Astrocyte (in vitro differentiated cells and primary cell): ENCODE measurements around the gene ITGB3BP. TPM values are rescaled to one million over a fixed set of nuclear protein-coding genes. Genes with fewer than 3 reads are reported as not detected.

Experiments
- DNase-seq: peaks from one replicate; pipeline ENCODE4 v3.0.0-alpha.2; 2010; ENCODE audit warnings: low read depth
- FAIRE-seq: peaks from 2 replicates; lab custom pipeline; 2011; peaks lifted over from hg19 to GRCh38; lab: Jason Lieb, UNC
- H2AFZ ChIP-seq: 2 replicates; pipeline ENCODE4 v1.6.0; 2012; ENCODE audit warnings: low read depth, low read length, inconsistent platforms
- H3K27ac ChIP-seq: 2 replicates; pipeline ENCODE4 v1.5.1; 2011; ENCODE audit warnings: low read depth, low read length, inconsistent platforms
- H3K27me3 ChIP-seq: 2 replicates; pipeline ENCODE4 v1.6.0; 2011; ENCODE audit warnings: low read length, inconsistent platforms; ENCODE audit not compliant: insufficient read depth
- H3K36me3 ChIP-seq: 2 replicates; pipeline ENCODE4 v1.5.1; 2011; ENCODE audit warnings: low read length, inconsistent platforms; ENCODE audit not compliant: insufficient read depth
- H3K4me1 ChIP-seq: 2 replicates; pipeline ENCODE4 v1.5.1; 2011; ENCODE audit warnings: low read length, inconsistent platforms; ENCODE audit not compliant: insufficient read depth
- H3K4me2 ChIP-seq: 2 replicates; pipeline ENCODE4 v1.6.0; 2012; ENCODE audit warnings: low read length, inconsistent platforms
- H3K4me3 ChIP-seq: 2 replicates; pipeline ENCODE4 v1.5.1; 2011; ENCODE audit warnings: low read depth, mild to moderate bottlenecking, low read length, inconsistent platforms; ENCODE audit not compliant: insufficient read depth
- H3K79me2 ChIP-seq: 2 replicates; pipeline ENCODE4 v1.6.0; 2012; ENCODE audit warnings: mild to moderate bottlenecking, low read length, inconsistent platforms; ENCODE audit not compliant: insufficient read depth
- H3K9ac ChIP-seq: 2 replicates; pipeline ENCODE4 v1.6.0; 2012; ENCODE audit warnings: mild to moderate bottlenecking, low read length, inconsistent platforms
- H3K9me3 ChIP-seq: 2 replicates; pipeline ENCODE4 v1.5.1; 2012; ENCODE audit warnings: low read depth, mild to moderate bottlenecking, low read length, inconsistent platforms; ENCODE audit not compliant: insufficient read depth
- H4K20me1 ChIP-seq: 2 replicates; pipeline ENCODE4 v1.6.0; 2012; ENCODE audit warnings: low read length, inconsistent platforms; ENCODE audit not compliant: insufficient read depth
- H3K27ac Mint-ChIP-seq: one replicate; pipeline ENCODE4 v1.8.0; 2021; ENCODE audit warnings: mild to moderate bottlenecking, mixed read lengths; ENCODE audit not compliant: unreplicated experiment
- H3K27me3 Mint-ChIP-seq: one replicate; pipeline ENCODE4 v1.8.0; 2021; ENCODE audit warnings: low read depth, mixed read lengths; ENCODE audit not compliant: unreplicated experiment
- H3K36me3 Mint-ChIP-seq: one replicate; pipeline ENCODE4 v1.8.0; 2021; ENCODE audit warnings: low read depth, mixed read lengths; ENCODE audit not compliant: unreplicated experiment
- H3K4me1 Mint-ChIP-seq: one replicate; pipeline ENCODE4 v1.8.0; 2021; ENCODE audit warnings: low read depth, mixed read lengths; ENCODE audit not compliant: unreplicated experiment
- H3K4me3 Mint-ChIP-seq: one replicate; pipeline ENCODE4 v1.8.0; 2021; ENCODE audit warnings: mild to moderate bottlenecking, moderate library complexity, mixed read lengths; ENCODE audit not compliant: unreplicated experiment
- H3K9me3 Mint-ChIP-seq: one replicate; pipeline ENCODE4 v1.8.0; 2021; ENCODE audit warnings: mild to moderate bottlenecking, mixed read lengths; ENCODE audit not compliant: unreplicated experiment
- CTCF ChIP-seq: IDR thresholded peaks from 2 replicates; pipeline ENCODE4 v1.5.1; 2011; ENCODE audit warnings: low read depth, mild to moderate bottlenecking, inconsistent platforms, low read length, moderate library complexity; ENCODE audit not compliant: insufficient read depth
- EZH2 ChIP-seq: IDR thresholded peaks from 2 replicates; pipeline ENCODE4 v1.6.1; 2012; ENCODE audit warnings: mild to moderate bottlenecking, low read length, inconsistent platforms; ENCODE audit not compliant: insufficient read depth
- total RNA-seq: library from RNA; stranded (reverse); gene quantifications from 2 replicates; pipeline ENCODE4 v1.2.1, GENCODE V29; 2021

Gene ITGB3BP
- total RNA-seq, 1 donor from 2014 or later = 15.6 TPM

DNA sequence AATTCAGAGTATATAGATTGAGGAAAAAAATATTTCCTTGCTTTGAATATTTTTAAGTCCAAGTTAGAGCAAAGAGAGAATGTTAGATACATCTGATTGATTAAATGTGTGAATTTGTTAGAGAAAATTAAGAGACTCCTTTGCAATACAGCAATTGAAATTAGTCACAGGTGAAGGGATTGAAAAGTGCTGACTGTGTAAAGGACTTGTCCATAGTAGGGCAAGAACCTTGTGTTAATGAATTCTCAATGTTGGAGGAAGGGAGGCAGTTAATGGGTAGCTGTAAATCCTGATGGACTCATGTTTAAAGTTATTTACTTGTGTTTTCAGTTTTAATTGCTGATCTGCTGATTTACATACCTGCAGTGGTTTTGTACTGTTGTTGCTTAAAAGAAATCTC, 117.0 kb downstream of the ITGB3BP start:
- DNase-seq = no peak
- Histone ChIP-seq H3K9ac (no peak overlapping the region), H3K27me3 (no peaks in the 10 kb centered on the region), H3K4me2 (no peak overlapping the region), H3K79me2 (no peaks in the 10 kb centered on the region), H3K36me3 (no peaks in the 10 kb centered on the region), H3K9me3 (no peaks in the 10 kb centered on the region), H3K4me1 (no peaks in the 10 kb centered on the region), H3K4me3 (no peak overlapping the region), H3K27ac (no peak overlapping the region), H4K20me1 (no peaks in the 10 kb centered on the region), H2AFZ (no peak overlapping the region)
- H3K4me1 Mint-ChIP-seq = no peaks in the 10 kb centered on the region
- H3K9me3 Mint-ChIP-seq = no peaks in the 10 kb centered on the region
- no peak overlapping the region for H3K27ac Mint-ChIP-seq
- peaks cover under 1% of the 10 kb centered on the region for H3K36me3 Mint-ChIP-seq
- no peak for FAIRE-seq
- H3K4me3 Mint-ChIP-seq = no peak overlapping the region
- H3K27me3 Mint-ChIP-seq = no peaks in the 10 kb centered on the region
- TF ChIP-seq CTCF = no peak

GRCh38 chr1:63405021-63405420, 118.0 kb downstream of the ITGB3BP start:
- H4K20me1 ChIP-seq = no peaks in the 10 kb centered on the region
- no peaks in the 10 kb centered on the region for H3K9me3 ChIP-seq
- H3K4me1 ChIP-seq = no peaks in the 10 kb centered on the region
- Mint-ChIP-seq H3K36me3 (peaks cover 3% of the 10 kb centered on the region), H3K27me3 (no peaks in the 10 kb centered on the region), H3K9me3 (no peaks in the 10 kb centered on the region), H3K4me1 (no peaks in the 10 kb centered on the region), H3K4me3 (no peak overlapping the region), H3K27ac (no peak overlapping the region)
- H3K79me2 ChIP-seq = no peaks in the 10 kb centered on the region
- FAIRE-seq (no peak), DNase-seq (no peak)
- no peaks in the 10 kb centered on the region for H3K27me3 ChIP-seq
- no peak overlapping the region for H2AFZ ChIP-seq
- TF ChIP-seq CTCF (no peak), EZH2 (no peak)
- H3K4me2 ChIP-seq = no peak overlapping the region
- no peaks in the 10 kb centered on the region for H3K36me3 ChIP-seq
- no peak overlapping the region for H3K27ac ChIP-seq
- H3K9ac ChIP-seq = no peak overlapping the region
- H3K4me3 ChIP-seq = no peak overlapping the region

- Histone ChIP-seq H3K9ac (no peak overlapping the region), H3K4me3 (no peak overlapping the region), H3K79me2 (no peaks in the 10 kb centered on the region), H3K27ac (no peak overlapping the region), H4K20me1 (no peaks in the 10 kb centered on the region), H3K36me3 (no peaks in the 10 kb centered on the region), H3K27me3 (no peaks in the 10 kb centered on the region), H3K9me3 (no peaks in the 10 kb centered on the region), H3K4me1 (no peaks in the 10 kb centered on the region), H3K4me2 (no peak overlapping the region), H2AFZ (no peak overlapping the region)
- no peaks in the 10 kb centered on the region for H3K9me3 Mint-ChIP-seq
- no peak for TF ChIP-seq CTCF
- no peak for TF ChIP-seq EZH2
- H3K4me1 Mint-ChIP-seq = no peaks in the 10 kb centered on the region
- FAIRE-seq = no peak
- no peak overlapping the region for H3K27ac Mint-ChIP-seq
- H3K27me3 Mint-ChIP-seq = no peaks in the 10 kb centered on the region
- DNase-seq = no peak
- H3K36me3 Mint-ChIP-seq = peaks cover 6% of the 10 kb centered on the region
- no peak overlapping the region for H3K4me3 Mint-ChIP-seq
These were observed 119.6 kb downstream of the ITGB3BP start for GRCh38 chr1:63403386-63403785.
